ENCODE measurements around the gene EFCAB11.

DNA sequence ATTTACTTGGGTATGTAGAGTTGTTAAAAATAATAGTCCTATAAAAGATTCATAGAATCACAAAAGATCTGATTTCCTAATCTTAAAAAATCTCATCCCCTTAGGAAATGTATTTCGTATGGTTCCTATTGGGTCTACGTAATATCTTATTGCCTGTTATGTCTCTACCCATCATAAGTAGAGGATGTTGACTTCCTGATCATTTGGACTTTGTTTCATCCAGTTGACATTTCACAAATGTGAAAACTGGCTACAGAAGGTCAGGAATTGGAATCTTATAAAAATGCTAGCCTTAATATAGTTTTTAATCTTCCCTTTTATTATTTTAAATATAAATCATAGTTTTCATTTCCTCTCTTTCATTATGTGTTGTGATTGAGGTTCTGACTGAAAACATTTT lies 46.4 kb upstream of the EFCAB11 start:
- TF ChIP-seq YY1 (IDR thresholded peaks at IDR 0.05; ENCODE audit: insufficient read depth, insufficient read length) (no peak), SUZ12 (IDR thresholded peaks at IDR 0.05; ENCODE audit: extremely low read depth, insufficient read depth, insufficient read length) (no peak), ZNF274 (IDR thresholded peaks at IDR 0.05; ENCODE audit: low read depth, low read length) (no peak)
